ENCODE measurements around the gene TMEM86A. TPM values are rescaled to one million over a fixed set of nuclear protein-coding genes. Genes with fewer than 3 reads are reported as not detected.

The TMEM86A gene
- polyA plus RNA-seq, 1 of the 3 experiments (the other 2 are of a cell fraction): 1.2 TPM

DNA sequence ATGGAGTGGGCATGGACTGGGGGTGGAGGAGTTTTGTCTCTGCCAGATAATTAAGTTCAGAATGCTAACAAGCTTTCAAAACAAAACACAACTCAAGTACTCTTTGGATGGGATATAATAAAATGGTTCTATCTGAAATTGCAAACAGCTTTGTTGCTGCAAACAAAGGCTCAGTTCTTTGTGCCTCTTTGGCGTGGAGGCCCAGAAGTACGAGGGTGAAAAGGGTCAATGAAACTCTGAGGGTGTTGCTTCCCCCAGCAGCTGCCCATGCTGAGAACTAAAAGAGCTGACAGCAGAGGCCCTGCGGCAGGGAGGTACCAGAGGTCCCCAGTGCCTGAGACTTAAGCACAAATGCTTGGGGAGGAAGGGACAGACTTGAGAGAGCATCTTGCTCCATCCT lies 53.9 kb downstream of the TMEM86A start (continued):
- TF ChIP-seq, protein P1, sequence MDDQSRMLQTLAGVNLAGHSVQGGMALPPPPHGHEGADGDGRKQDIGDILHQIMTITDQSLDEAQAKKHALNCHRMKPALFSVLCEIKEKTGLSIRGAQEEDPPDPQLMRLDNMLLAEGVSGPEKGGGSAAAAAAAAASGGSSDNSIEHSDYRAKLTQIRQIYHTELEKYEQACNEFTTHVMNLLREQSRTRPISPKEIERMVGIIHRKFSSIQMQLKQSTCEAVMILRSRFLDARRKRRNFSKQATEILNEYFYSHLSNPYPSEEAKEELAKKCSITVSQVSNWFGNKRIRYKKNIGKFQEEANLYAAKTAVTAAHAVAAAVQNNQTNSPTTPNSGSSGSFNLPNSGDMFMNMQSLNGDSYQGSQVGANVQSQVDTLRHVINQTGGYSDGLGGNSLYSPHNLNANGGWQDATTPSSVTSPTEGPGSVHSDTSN (IDR thresholded peaks at IDR 0.05): no peak
- TF ChIP-seq RAD21 (IDR thresholded peaks at IDR 0.05; ENCODE audit: low read length): no peak
- no peak for TF ChIP-seq CHD2 (IDR thresholded peaks at IDR 0.05; ENCODE audit: low read length, partially characterized antibody)
- TF ChIP-seq MXI1 (IDR thresholded peaks at IDR 0.05; ENCODE audit: low read depth, low read length): no peak
- no peak for TF ChIP-seq NRF1 (IDR thresholded peaks at IDR 0.05; ENCODE audit: low read depth, low read length)
- no peak for TF ChIP-seq GABPA (IDR thresholded peaks at IDR 0.05; ENCODE audit: low read depth)
- TF ChIP-seq FOXJ3 (CRISPR knock-in tag; IDR thresholded peaks at IDR 0.05): no peak

DNA sequence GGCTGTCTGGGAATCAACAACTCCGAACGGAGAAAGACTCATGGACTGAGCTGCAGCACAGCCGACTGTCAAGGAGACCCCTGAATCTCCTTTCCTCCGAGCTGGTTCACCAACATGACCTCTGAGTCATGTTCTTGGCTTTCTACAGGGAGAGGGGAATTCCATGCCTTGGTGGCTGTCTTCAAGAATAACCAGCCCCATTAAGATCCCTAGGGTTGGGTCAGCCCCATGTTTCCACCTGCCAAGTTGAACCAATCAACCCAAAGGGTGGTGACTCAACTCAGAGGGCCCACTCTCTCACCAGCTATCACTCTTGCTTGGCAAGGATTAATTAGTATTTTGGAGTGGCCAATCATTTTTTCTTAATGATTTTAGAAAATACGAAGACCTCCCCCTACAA lies 55.7 kb downstream of the TMEM86A start:
- no peaks in the 10 kb centered on the region for H3K36me3 ChIP-seq (replicated peaks in 1 of 2; ENCODE audit: control insufficient read depth in 1 of 2, insufficient read depth in 2 of 2, low read length in 1 of 2)
- no peaks in the 10 kb centered on the region for H4K20me1 ChIP-seq (ENCODE audit: insufficient read depth)
- CTCF ChIA-PET: interaction anchor here (1.4 to 1.9 kb wide), 2 partner anchors 21 to 23 kb away, joined by 3 to 5 read pairs; no protein-coding TSS in a partner anchor
- no peaks in the 10 kb centered on the region for H3K9me3 ChIP-seq
- POLR2A ChIA-PET: no interaction called here
- 45% methylated on average over 4 of the region's 5 CpGs for WGBS (ENCODE audit: low lambda C conversion rate)
- DNase-seq: no peak
- H3K27me3 ChIP-seq (ENCODE audit: insufficient read depth): no peaks in the 10 kb centered on the region
- H3K27ac ChIP-seq (ENCODE audit: low read depth in 2 of 2, low read length in 1 of 2): no peak overlapping the region
- TF ChIP-seq FOXM1 (IDR thresholded peaks at IDR 0.05; ENCODE audit: low read depth): no peak
- TF ChIP-seq, protein P2, sequence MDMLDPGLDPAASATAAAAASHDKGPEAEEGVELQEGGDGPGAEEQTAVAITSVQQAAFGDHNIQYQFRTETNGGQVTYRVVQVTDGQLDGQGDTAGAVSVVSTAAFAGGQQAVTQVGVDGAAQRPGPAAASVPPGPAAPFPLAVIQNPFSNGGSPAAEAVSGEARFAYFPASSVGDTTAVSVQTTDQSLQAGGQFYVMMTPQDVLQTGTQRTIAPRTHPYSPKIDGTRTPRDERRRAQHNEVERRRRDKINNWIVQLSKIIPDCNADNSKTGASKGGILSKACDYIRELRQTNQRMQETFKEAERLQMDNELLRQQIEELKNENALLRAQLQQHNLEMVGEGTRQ (IDR thresholded peaks at IDR 0.05; ENCODE audit: borderline replicate concordance, low read depth, low read length): no peak
- TF ChIP-seq, protein P1 (IDR thresholded peaks at IDR 0.05): 0 out of 2 replicates have a peak, but pooled peaks have one; percentile 9
- H3K4me2 ChIP-seq: no peak overlapping the region
- H3K4me3 ChIP-seq (ENCODE audit: low read depth in 2 of 2, low read length in 1 of 2): no peak overlapping the region
- H3K9ac ChIP-seq: no peak overlapping the region
- no peaks in the 10 kb centered on the region for H3K9me2 ChIP-seq
- peaks cover 5 to 7% of the 10 kb centered on the region in 2 experiments; a peak in 1 of 4 replicates for H3K4me1 ChIP-seq (ENCODE audit: control insufficient read depth in 1 of 2, insufficient read depth in 2 of 2, low read depth in 1 of 2, low read length in 1 of 2)
- no peaks in the 10 kb centered on the region for H3K79me2 ChIP-seq (ENCODE audit: insufficient read depth)
- no peak overlapping the region for H2AFZ ChIP-seq (ENCODE audit: low read depth)
- no peaks in the 10 kb centered on the region for H3F3A ChIP-seq (replicated peaks; ENCODE audit: insufficient read depth)

Other genes starting within 250 kb of the TMEM86A start
- not detected in 2 replicates for gene LDHAL6A, start 242.9 kb upstream of the TMEM86A start, polyA plus RNA-seq (2012; rRNA removed)
- gene TSG101, start 171.8 kb upstream of the TMEM86A start, polyA plus RNA-seq (2012; rRNA removed): 164 and 229 TPM in 2 replicates
- gene UEVLD, start 110.0 kb upstream of the TMEM86A start, polyA plus RNA-seq (2012; rRNA removed): 8.9 and 13.5 TPM in 2 replicates
- gene MISFA, start 99.0 kb upstream of the TMEM86A start, polyA plus RNA-seq (2012; rRNA removed): 2.3 and 2.4 TPM in 2 replicates
- 5.3 and 8.6 TPM in 2 replicates for gene SPTY2D1, start 64.4 kb upstream of the TMEM86A start, polyA plus RNA-seq (2012; rRNA removed)
- 0.02 and 0.10 TPM in 2 replicates for gene IGSF22, start 27.4 kb downstream of the TMEM86A start, polyA plus RNA-seq (2012; rRNA removed)
- not detected in 2 replicates for gene PTPN5, start 93.0 kb downstream of the TMEM86A start, polyA plus RNA-seq (2012; rRNA removed)
- not detected in 2 replicates for gene MRGPRX1, start 240.6 kb downstream of the TMEM86A start, polyA plus RNA-seq (2012; rRNA removed)